Lower leg skin (tissue), 3 donors: Measurements from ENCODE around the gene RAD9A.

Experiments used
- POLR2A ChIP-seq, 2 donors: fragments of 450-650 bp; IDR thresholded peaks; one replicate each; pipeline ENCODE4 v1.6.1; 2016 to 2017; ENCODE audit warnings: antibody characterized with exemption in 2 of 2, mild to moderate bottlenecking in 1 of 2, moderate library complexity in 1 of 2
- TF ChIP-seq, protein P1 (sequence below), 3 donors: fragments of 450-650 bp; IDR thresholded peaks; one replicate each; pipeline ENCODE4 v1.5.1; 2016; ENCODE audit warnings: antibody characterized with exemption in 3 of 3, mild to moderate bottlenecking in 3 of 3, moderate library complexity in 2 of 3

DNA sequence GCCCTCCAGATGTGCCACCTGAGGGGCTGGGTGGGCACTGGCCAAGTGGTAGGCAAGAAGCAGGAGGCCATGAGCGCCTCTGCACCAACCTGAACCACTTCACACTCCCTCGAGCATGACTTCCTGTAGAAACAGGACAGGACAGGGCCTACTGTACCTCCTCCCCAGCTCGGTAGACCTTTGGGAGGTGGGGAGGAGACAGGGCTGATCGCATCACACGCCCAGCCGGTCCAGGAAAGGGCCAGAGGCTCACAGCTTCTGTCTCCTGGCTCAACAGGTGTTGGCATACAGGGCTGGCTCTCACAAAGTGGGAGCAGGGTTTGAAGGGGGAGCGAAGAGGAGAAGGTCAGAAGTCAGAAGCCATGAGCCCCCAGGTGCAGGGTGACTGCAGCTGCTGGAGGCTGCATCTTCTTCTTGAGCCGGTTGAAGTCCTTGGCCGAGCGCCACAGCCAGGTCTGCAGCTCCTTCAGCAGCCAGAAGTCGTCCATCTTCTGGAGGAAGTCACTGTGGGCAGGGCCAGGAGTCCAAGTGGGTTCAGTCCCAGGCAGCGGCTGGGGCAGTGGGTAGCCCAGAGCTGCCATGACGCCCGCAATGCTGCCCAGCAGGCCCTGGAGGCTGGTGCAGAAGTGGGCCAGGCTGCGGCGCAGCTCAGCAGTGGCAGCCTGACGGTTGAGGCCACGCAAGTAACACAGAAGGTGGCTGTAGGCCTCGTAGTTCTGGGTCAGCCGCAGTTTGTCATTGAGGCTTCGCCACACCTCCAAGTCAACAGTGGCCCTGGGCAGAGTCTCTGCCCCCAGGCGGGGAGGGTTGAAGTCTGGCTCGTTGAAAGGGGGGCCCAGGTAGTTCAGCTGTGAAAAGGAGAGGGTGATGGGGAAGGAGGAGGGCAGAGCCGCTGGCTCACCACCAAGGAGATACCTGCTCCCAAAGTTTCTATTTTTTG is 26.7 kb upstream of the RAD9A start:
- TF ChIP-seq, protein P1, sequence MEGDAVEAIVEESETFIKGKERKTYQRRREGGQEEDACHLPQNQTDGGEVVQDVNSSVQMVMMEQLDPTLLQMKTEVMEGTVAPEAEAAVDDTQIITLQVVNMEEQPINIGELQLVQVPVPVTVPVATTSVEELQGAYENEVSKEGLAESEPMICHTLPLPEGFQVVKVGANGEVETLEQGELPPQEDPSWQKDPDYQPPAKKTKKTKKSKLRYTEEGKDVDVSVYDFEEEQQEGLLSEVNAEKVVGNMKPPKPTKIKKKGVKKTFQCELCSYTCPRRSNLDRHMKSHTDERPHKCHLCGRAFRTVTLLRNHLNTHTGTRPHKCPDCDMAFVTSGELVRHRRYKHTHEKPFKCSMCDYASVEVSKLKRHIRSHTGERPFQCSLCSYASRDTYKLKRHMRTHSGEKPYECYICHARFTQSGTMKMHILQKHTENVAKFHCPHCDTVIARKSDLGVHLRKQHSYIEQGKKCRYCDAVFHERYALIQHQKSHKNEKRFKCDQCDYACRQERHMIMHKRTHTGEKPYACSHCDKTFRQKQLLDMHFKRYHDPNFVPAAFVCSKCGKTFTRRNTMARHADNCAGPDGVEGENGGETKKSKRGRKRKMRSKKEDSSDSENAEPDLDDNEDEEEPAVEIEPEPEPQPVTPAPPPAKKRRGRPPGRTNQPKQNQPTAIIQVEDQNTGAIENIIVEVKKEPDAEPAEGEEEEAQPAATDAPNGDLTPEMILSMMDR (IDR thresholded peaks at IDR 0.05) = no peak
- TF ChIP-seq POLR2A (IDR thresholded peaks at IDR 0.05) = no peak
